Cardiac fibroblast (primary cell): ENCODE measurements around the gene SRRM4.
"Not testable (repeated sequence)": the region's sequence is repeated elsewhere in the genome, so short reads cannot be mapped to it uniquely, and the experiment has no call there.

Experiments
- DNase-seq, 2 donors: peaks; one replicate each; pipeline versions ENCODE4 v3.0.0 to v3.0.0-alpha.2; 2010; ENCODE audit warnings: low read depth in 2 of 2
- H3K4me3 ChIP-seq, 2 donors: replicated peaks in 1 of 2; 1 replicate in 1 of 2; 2 replicates in 1 of 2; pipeline ENCODE4 v1.5.1; 2011; ENCODE audit warnings: low read depth in 2 of 2, low read length in 2 of 2, mild to moderate bottlenecking in 2 of 2, moderate library complexity in 1 of 2
- CTCF ChIP-seq: IDR thresholded peaks from one replicate; pipeline ENCODE4 v1.5.1; 2011; ENCODE audit warnings: low read depth, mild to moderate bottlenecking, low read length, inconsistent platforms

SRRM4 gene

DNA sequence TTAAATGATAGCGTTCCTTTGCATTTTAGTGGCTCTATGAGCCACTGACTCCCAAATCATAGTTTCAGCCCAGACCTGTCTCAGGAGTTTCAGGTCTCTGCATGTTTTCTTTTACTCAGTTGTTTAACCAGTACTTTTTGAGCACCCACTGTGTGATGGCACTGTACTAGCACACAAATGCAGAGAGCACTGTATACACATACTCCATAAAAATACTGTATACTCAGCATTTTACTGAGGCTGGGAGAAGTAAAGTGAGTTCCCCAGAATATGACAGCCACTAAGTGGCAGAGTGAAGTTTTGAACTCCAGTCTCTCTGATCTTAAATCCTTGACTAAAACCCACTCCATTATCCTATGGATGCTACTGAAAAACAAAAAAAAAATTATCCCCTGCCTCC lies 121.4 kb downstream of the SRRM4 start:
- no peak overlapping the region for H3K4me3 ChIP-seq
- no peak for TF ChIP-seq CTCF
- no peak for DNase-seq

GRCh38 chr12:119104969-119105368 lies 123.6 kb downstream of the SRRM4 start:
- not testable (repeated sequence) for DNase-seq, H3K4me3 ChIP-seq

- DNase-seq, result no peak
- no peak overlapping the region for H3K4me3 ChIP-seq
- TF ChIP-seq CTCF, result no peak
Measured at GRCh38 chr12:119113496-119113986, 132.2 kb downstream of the SRRM4 start.

- DNase-seq, result no peak
- no peak overlapping the region for H3K4me3 ChIP-seq
- no peak for TF ChIP-seq CTCF
Measured at GRCh38 chr12:119114294-119114693, 133.0 kb downstream of the SRRM4 start.

DNA sequence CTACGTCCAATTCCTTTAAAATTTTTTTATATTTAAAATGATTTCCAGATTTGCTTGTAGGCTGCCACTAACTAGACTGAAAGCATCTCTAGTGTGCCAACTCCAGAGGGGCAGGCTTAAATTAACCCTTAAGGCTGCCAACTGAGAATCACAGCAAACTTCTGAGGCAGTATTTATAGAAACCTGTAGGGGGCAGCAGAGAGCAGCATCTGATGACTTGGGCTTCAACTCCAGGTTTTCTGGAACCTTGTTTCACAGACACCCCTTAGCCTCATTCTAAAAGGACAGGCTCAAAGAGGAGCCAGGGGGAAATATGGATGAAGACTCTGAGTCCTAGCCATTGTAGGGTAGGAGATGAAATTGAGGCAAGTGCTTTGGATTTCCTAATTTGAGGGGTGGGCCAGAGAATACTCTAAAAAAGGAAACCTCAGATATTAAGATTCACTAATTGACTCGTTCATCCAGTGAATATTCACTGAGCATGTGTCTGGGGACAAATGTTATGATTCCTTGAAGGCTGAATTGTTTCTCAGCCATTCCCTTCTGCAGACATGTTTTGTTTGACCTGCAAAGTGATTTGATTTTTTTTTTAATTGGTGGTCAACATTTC lies 134.1 kb downstream of the SRRM4 start:
- peak; percentile 59 to 62 for DNase-seq
- peak; percentile 80 for TF ChIP-seq CTCF
- H3K4me3 ChIP-seq, result no peak overlapping the region

- no peak overlapping the region for H3K4me3 ChIP-seq
- no peak for DNase-seq
- TF ChIP-seq CTCF, result no peak
Measured at GRCh38 chr12:119117936-119118335, 136.6 kb downstream of the SRRM4 start.

DNA sequence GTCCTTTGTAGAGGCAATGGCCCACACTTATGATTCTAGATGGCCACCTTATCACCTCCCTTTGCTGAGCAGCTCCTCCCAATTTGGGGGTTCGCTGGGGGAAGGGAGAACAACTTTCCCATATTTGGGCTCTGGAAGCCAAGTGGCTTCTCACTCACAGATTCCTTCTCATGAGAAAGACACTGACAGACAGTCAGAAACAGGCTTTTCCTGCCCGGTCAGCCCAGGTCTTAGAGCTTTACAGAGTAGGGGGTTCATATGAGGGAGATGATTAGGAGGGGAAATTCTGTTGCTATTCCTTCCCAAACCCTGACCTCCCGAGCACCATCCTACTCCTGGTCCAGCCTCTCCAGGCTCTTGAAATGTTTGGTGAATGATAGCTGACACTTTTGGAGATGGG lies 137.3 kb downstream of the SRRM4 start:
- H3K4me3 ChIP-seq, result no peak overlapping the region
- no peak for DNase-seq
- no peak for TF ChIP-seq CTCF
